ENCODE measurements around the gene DDX52. TPM values are rescaled to one million over a fixed set of nuclear protein-coding genes. Genes with fewer than 3 reads are reported as not detected.
"Not testable (repeated sequence)": the region's sequence is repeated elsewhere in the genome, so short reads cannot be mapped to it uniquely, and the experiment has no call there.

DDX52 gene
- total and polyA plus RNA-seq, 8 donors = 7.1 to 40.0 (median 10.9) TPM

DNA sequence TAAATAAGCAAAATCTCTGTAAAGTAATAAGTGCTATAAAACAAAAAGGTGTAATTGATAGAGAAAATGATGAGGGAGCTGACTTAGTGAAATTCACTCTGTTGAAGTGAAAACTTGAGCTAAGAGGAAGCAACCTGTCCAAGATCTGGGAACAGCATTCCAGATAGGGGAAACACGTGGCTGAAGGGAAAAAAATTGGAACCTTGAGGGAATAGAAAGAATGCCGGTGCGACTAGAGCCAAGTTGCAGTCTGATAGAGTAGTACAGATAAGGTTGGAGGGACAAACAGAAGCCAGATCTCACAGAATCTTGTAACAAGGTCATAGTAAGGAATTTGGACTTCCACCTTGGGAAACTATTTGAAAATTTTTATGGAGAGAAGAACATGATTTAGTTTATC is 623 bp upstream of the DDX52 start:
- intact Hi-C loops (cut with DNase I; ENCODE audit: low total_unique reads) = no loop called here

DNA sequence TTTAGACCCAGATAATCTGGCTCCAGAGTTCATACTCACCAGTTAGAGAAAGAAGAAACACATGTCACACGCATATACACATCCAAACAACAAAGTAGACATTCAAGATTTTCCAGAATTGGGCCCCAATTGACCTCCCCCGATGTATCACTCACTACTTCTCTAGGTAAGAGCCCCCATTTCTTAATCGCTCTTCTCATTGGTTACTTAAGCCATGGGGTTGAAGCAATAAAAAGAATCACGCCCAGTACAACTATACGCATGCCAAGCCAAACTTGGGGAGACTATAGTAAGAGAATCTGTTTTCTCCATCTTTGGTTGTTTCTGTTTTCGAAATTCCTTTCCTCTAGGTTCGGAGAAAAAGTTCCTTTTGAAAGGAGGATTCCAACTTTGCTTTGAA is 565 bp downstream of the DDX52 start:
- peak in 1 of 2 donors; percentile 43 for DNase-seq
- no peak for TF ChIP-seq POLR2AphosphoS5 (IDR thresholded peaks at IDR 0.05)
- TF ChIP-seq, protein P1, sequence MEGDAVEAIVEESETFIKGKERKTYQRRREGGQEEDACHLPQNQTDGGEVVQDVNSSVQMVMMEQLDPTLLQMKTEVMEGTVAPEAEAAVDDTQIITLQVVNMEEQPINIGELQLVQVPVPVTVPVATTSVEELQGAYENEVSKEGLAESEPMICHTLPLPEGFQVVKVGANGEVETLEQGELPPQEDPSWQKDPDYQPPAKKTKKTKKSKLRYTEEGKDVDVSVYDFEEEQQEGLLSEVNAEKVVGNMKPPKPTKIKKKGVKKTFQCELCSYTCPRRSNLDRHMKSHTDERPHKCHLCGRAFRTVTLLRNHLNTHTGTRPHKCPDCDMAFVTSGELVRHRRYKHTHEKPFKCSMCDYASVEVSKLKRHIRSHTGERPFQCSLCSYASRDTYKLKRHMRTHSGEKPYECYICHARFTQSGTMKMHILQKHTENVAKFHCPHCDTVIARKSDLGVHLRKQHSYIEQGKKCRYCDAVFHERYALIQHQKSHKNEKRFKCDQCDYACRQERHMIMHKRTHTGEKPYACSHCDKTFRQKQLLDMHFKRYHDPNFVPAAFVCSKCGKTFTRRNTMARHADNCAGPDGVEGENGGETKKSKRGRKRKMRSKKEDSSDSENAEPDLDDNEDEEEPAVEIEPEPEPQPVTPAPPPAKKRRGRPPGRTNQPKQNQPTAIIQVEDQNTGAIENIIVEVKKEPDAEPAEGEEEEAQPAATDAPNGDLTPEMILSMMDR (IDR thresholded peaks at IDR 0.05) = no peak
- TF ChIP-seq EP300 (IDR thresholded peaks at IDR 0.05) = no peak
- no peak for TF ChIP-seq POLR2A (IDR thresholded peaks at IDR 0.05)
- Histone ChIP-seq H3K27ac (peak overlapping the region; percentile 75 to 92 (median 90)), H3K27me3 (peaks cover 0 to 5% (median 0%) of the 10 kb centered on the region in 3 donors), H3K4me3 (peak overlapping the region; percentile 67 to 88 (median 82)), H3K4me1 (peaks cover 5 to 53% (median 36%) of the 10 kb centered on the region in 4 donors), H3K9me3 (no peaks in the 10 kb centered on the region), H3K36me3 (peaks cover 7 to 37% (median 33%) of the 10 kb centered on the region in 4 donors)
- intact Hi-C loops (cut with DNase I; ENCODE audit: low total_unique reads) = no loop called here
- WGBS, 5 donors = 1 to 2% (median 1%) methylated on average over 7 of the region's 7 CpGs

More for the DNA sequence above, 623 bp upstream of the DDX52 start:
- DNase-seq = peak; percentile 58 to 67
- 7 to 21% (median 13%) methylated on average over 3 of the region's 3 CpGs for WGBS, 5 donors
- H3K27me3 ChIP-seq = peaks cover 0 to 7% (median 0%) of the 10 kb centered on the region in 3 donors
- no peaks in the 10 kb centered on the region for H3K9me3 ChIP-seq
- H3K4me3 ChIP-seq = peak overlapping the region; percentile 67 to 88 (median 82)
- TF ChIP-seq POLR2A (IDR thresholded peaks at IDR 0.05) (no peak), POLR2AphosphoS5 (IDR thresholded peaks at IDR 0.05) (peak; percentile 5 to 48 (median 39)), EP300 (IDR thresholded peaks at IDR 0.05) (no peak)
- TF ChIP-seq, protein P1 (IDR thresholded peaks at IDR 0.05) = no peak
- H3K36me3 ChIP-seq = peaks cover 7 to 28% (median 25%) of the 10 kb centered on the region in 4 donors
- peaks cover 5 to 52% (median 36%) of the 10 kb centered on the region in 4 donors for H3K4me1 ChIP-seq
- H3K27ac ChIP-seq = peak overlapping the region in 4 of 5 donors; percentile 86 to 92 (median 90)

DNA sequence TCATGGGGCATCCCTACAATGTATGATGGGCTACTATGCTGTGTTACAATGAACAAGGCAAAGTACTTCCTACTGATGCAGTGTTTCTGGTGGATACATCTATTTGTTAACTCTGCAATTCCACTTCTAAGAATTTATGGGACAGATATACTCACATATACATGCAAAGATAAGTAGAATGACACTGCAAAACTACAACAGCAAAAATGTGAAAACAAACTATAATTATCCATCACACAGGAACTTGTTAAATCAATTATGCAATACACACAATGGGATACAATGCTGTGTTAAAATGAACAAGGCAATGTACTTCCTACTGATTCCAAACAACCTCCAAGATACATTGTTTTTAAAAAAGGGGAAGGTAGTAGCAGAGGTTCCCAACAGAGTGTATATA is 3.2 kb downstream of the DDX52 start:
- TF ChIP-seq EP300 (IDR thresholded peaks at IDR 0.05) (no peak), POLR2A (IDR thresholded peaks at IDR 0.05) (no peak), POLR2AphosphoS5 (IDR thresholded peaks at IDR 0.05) (no peak)
- TF ChIP-seq, protein P1 (IDR thresholded peaks at IDR 0.05) = no peak
- no peak overlapping the region for H3K27ac ChIP-seq
- intact Hi-C loops (cut with DNase I; ENCODE audit: low total_unique reads) = no loop called here
- H3K36me3 ChIP-seq = peaks cover 11 to 63% (median 58%) of the 10 kb centered on the region in 4 donors
- H3K4me1 ChIP-seq = peaks cover 5 to 53% (median 36%) of the 10 kb centered on the region in 4 donors
- H3K27me3 ChIP-seq = peaks cover 0 to 2% (median 0%) of the 10 kb centered on the region in 3 donors
- DNase-seq = no peak
- no peaks in the 10 kb centered on the region for H3K9me3 ChIP-seq
- H3K4me3 ChIP-seq = no peak overlapping the region

DNA sequence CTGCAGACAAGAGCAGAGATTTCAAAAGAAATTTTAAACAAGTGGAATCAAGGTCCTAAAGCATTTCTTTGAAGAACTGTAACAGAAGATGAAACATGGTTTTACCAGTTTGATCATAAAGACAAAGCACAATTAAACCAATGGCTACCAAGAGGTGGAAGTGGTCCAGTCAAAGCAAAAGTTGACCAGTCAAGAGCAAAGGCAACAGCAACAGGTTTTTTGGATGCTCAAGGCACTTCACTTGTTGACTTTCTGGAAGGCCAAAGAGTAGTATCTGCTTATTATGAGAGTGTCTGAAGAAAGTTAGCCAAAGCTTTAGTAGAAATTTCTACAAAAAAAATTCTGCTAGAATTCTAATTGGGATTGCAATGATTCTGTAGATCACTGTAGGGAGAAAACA is 5.3 kb downstream of the DDX52 start:
- Histone ChIP-seq H3K27me3 (no peaks in the 10 kb centered on the region), H3K36me3 (peaks cover 11 to 80% (median 74%) of the 10 kb centered on the region in 4 donors), H3K27ac (no peak overlapping the region), H3K9me3 (no peaks in the 10 kb centered on the region), H3K4me1 (peaks cover 0 to 41% (median 29%) of the 10 kb centered on the region in 4 donors), H3K4me3 (no peak overlapping the region)
- intact Hi-C loops (cut with DNase I; ENCODE audit: low total_unique reads) = no loop called here
- TF ChIP-seq, protein P1 (IDR thresholded peaks at IDR 0.05) = no peak
- no peak for TF ChIP-seq POLR2A (IDR thresholded peaks at IDR 0.05)
- TF ChIP-seq EP300 (IDR thresholded peaks at IDR 0.05) = no peak
- TF ChIP-seq POLR2AphosphoS5 (IDR thresholded peaks at IDR 0.05) = no peak
- DNase-seq = no peak

DNA sequence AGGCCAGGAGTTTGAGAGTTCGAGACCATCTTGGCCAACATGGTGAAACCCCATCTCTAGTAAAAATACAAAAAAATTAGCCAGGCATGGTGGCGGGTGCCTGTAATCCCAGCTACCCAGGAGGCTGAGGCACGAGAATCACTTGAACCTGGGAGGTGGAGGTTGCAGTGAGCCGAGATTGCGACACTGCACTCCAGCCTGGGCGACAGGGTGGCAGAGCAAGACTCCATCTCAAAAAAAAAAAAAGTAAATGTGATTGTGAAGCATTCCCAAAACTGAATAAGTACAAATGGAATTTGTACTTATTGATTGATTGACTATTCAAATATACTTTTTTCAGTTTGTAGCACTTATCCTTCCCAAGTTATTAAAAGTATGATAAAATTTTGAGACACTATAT is 26.8 kb downstream of the DDX52 start:
- H3K4me1 ChIP-seq; H3K27me3 ChIP-seq; H3K27ac ChIP-seq; H3K4me3 ChIP-seq; DNase-seq; intact Hi-C loops (cut with DNase I; ENCODE audit: low total_unique reads); H3K9me3 ChIP-seq: not testable (repeated sequence)
- H3K36me3 ChIP-seq = peaks cover 32 to 94% (median 93%) of the 10 kb centered on the region in 4 donors
- 94 to 98% (median 96%) methylated on average over 6 of the region's 6 CpGs for WGBS, 5 donors

Data from stomach (tissue), 9 donors.